Measurements from ENCODE around the gene NELL1.

NELL1 gene

DNA sequence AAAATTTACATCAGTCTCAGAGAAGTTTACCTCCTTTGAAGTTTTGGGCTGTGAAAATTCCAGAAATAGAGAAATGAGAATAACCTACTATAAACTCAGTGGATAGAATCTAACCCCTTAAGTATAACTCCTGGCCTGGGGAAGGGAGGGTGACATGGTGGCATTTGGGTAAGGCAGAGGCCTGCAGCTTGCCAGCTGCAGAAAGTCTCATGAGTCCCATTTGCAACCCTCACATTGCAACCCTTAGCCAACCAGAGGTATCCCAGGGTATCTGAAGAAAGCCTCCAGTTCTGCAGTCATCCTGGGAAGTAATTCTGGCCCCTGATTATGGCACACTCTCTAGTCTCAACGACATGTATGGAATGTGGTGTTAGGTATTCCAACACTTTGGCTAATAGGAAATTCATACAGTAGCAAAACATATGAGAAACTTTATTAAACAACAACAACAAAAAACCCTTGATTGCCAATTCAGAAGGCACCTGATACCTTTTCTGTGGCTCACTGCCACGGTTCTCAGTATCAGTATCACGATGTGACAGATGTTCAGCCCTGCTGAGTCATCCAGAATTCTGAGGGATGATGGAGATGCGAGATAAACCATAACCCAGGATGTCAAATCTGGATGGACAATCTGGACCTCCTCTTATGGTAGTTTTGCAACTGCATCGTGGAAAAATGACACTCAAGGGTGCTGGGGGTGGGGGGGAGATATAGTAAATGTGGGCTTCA, 743.4 kb downstream of the NELL1 start:
- no peak for DNase-seq (ENCODE audit: low read depth in 2 of 2)

DNA sequence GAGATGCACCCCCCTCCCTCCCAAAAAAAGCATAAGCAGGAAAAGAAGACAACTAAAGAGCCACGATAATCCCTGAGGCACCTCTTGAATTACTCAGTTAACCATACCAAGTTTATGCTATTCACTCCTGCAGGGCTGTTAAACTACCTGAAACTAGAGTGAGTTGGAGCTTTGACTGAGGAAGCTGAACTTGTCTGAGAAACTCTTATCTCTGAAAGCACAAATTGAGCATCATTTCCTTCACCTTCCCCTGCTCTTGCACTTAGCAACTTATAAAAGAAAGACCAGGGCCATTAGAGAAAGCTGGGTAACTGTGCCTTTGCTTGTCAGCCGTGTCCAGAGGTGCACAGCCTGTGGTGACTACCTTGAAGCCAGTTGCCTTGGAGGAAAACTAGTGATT, 745.6 kb downstream of the NELL1 start:
- no peak for DNase-seq (ENCODE audit: low read depth in 2 of 2)

DNA sequence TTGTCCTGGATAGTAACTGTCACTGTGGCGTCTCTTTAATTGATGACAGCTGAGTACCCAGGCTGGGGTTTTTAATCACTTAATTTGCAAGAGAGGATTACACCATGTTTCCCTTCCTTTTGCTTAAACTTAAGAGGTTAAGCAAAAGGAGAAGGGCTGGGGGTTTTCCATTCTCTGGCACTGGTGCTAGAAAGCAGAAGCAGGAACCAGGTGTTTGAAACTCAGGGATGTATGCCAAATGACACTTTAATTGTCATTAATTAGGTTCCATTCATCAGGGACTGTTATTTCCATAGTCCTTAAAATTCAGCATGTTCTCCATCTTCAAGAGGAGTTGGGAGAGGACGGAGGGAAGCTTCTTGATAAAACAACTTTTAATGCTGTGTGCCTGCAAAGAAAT, 746.2 kb downstream of the NELL1 start:
- no peak for DNase-seq (ENCODE audit: low read depth in 2 of 2)

GRCh38 chr11:21421711-21422329, 752.4 kb downstream of the NELL1 start:
- no peak for DNase-seq (ENCODE audit: low read depth in 2 of 2)

DNA sequence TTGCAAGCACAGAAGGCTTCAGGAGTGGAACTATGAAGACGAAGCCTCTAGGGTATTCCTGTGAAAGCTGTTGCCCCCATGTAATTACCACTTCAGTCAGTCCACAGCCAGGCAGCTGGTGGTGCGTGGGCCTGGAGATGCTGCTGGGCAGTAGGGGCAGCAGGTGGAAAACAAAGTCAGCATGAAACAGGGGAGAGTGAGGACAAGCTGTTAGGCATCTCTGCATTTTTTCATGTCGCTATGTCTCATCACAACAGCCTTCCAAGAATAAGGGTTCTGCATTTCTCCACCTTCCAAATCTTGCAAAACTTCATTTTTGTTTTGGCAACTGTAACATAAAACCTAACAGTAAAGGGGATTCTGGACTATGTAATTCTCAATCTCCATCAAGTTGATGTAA, 757.5 kb downstream of the NELL1 start:
- DNase-seq (ENCODE audit: low read depth in 2 of 2) = no peak

DNA sequence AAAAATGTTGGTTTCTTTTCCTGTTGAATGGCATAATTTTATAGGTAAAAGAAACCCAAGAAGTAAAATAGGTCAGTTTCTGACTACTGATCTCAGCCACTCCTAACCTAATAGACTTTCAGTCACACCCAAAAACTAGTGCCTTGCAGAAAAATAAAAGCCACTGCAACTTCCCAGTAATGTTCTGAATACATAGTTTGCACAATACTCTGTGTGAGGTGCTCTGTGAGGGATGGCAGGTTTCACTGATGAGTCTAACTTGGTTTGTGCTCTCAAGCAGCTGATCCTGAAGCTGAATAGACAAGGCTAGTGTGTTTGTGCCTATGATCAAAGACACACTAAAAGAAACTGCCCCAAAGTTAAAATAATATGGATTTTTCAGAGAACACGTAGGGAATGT, 758.3 kb downstream of the NELL1 start:
- no peak for DNase-seq (ENCODE audit: low read depth in 2 of 2)

GRCh38 chr11:21428796-21429195, 759.4 kb downstream of the NELL1 start:
- DNase-seq (ENCODE audit: low read depth in 2 of 2) = no peak

GRCh38 chr11:21429401-21429800, 760.0 kb downstream of the NELL1 start:
- no peak for DNase-seq (ENCODE audit: low read depth in 2 of 2)

GRCh38 chr11:21430537-21430936, 761.2 kb downstream of the NELL1 start:
- no peak for DNase-seq (ENCODE audit: low read depth in 2 of 2)

- DNase-seq (ENCODE audit: low read depth in 2 of 2) = no peak
Measured at GRCh38 chr11:21446939-21447590, 777.7 kb downstream of the NELL1 start.

GRCh38 chr11:21447871-21448270, 778.5 kb downstream of the NELL1 start:
- DNase-seq (ENCODE audit: low read depth in 2 of 2) = no peak

DNA sequence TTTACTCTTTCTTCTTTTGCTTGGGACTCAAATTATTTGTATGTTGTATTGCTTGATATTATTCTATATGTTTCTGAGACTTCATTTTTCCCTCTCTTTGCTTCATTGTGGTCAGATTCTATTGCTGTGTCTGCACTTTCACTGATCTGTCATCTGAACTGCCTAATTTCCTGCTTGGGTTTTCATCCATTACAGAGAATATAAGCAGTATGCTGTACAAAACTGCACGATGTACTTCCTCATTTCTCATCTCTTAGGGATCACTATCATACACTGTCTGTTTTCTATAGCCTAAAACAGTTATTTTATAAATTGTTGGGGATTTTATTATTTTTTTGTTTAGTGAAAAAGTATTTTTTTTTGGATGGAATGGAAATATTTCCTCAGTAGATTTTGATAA, 786.8 kb downstream of the NELL1 start:
- no peak for DNase-seq (ENCODE audit: low read depth in 2 of 2)

DNA sequence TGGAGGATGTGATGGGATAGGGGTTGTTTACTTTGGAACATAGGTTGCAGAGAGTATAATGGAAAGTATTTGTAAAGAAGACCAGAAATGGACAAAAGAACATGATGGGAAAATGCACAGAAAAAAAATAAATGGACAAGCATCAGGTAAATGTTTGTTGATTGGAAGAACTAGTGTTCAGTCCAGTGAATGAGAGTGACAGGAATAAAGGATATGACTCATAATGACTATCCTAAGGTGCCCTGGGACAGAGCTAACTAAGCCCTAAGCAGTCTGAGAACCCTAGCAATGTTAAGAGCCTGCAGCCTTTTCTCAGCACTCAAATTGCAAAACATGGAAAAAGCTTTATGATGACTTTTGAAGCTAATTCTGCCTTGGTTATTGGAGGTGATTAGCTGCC, 790.7 kb downstream of the NELL1 start:
- DNase-seq (ENCODE audit: low read depth in 2 of 2) = no peak

DNA sequence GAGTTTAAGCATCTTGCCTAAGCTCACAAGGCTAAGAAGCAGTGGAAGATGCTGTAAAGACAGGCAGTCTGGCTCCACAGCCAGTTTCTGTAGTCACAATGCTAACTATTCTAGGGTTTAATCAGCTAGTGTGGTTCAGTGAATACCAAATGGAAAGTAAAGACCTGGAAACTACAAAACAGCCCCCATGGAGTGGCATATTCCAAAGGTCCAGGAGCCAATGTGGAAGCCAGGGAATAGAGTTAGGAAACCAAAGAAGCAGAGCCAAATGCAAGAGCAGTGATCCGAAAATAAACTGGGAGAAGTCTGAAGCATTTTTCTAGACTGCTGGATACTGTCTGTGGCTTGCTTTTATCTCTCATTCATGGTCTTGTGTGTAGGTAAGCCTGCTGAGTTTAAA, 792.3 kb downstream of the NELL1 start:
- no peak for DNase-seq (ENCODE audit: low read depth in 2 of 2)

DNA sequence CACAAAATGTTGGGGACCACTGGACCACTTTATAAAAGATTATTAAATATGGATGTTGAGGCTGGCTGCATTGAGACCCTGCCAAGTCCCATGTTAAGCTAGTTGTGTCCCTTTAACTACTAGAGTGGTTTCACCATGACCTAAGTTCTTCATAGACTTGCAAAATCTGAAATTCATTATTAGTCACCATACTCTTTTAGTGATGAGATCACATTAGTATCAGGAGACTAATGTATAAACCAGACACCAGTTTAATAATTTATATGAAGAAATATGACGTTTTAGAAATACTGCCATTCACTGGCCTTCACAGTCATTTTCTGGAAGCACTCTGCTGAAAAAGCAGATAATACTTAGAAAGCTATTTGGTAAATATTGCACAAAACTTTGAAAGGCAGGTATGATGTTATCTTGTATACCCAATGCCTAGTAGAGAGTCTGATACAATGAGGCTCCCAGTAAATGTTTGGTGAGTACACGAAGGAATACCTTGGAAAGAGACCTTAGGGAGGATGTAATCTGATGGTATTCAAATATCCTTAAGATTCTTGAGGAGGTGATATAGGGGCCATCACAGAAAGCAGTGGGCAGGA, 795.3 kb downstream of the NELL1 start:
- DNase-seq (ENCODE audit: low read depth in 2 of 2) = no peak

DNA sequence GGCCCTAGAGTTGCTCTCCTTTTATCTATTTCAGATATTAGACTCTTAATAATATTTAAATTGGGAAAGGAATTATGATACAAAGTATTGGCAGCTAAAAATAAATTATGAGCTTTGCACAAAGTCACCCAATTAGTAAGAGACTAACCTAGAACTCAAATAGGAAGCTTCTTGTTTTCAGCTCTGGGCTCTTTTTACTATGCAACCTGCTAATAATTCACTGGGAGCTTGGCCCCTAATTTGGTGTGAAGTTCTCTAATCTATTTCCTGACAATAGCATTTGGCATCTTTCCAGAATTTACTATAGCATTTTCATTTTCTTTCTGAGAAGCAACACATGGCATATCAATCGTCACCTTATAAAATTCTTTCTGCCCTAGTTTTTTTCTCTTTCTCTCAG, 795.8 kb downstream of the NELL1 start:
- DNase-seq (ENCODE audit: low read depth in 2 of 2) = no peak

- DNase-seq (ENCODE audit: low read depth in 2 of 2) = no peak
Measured at GRCh38 chr11:21465920-21466319, 796.5 kb downstream of the NELL1 start.

GRCh38 chr11:21470521-21470920, 801.1 kb downstream of the NELL1 start:
- no peak for DNase-seq (ENCODE audit: low read depth in 2 of 2)

- DNase-seq (ENCODE audit: low read depth in 2 of 2) = no peak
Measured at GRCh38 chr11:21472261-21472660, 802.9 kb downstream of the NELL1 start.

GRCh38 chr11:21474529-21474928, 805.1 kb downstream of the NELL1 start:
- no peak for DNase-seq (ENCODE audit: low read depth in 2 of 2)

DNA sequence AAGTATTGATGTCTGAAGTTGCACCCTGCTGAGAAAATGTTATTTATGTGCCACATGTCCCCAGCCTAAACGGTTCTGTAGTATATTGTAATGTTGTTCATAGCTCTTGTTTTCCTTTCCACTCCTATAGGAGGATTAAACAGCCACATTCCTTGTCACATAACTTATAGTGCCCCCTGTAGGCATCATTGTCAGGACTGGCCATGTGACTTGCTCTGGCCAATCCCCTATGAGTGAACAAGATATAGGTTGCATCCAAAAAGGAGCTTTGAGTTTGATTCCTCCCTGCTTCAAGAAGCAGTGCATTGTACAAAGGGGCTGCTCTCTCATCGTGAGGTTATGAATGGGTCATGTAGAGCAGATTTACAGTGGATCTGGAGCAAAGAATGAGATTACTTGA, 805.9 kb downstream of the NELL1 start:
- no peak for DNase-seq (ENCODE audit: low read depth in 2 of 2)

DNA sequence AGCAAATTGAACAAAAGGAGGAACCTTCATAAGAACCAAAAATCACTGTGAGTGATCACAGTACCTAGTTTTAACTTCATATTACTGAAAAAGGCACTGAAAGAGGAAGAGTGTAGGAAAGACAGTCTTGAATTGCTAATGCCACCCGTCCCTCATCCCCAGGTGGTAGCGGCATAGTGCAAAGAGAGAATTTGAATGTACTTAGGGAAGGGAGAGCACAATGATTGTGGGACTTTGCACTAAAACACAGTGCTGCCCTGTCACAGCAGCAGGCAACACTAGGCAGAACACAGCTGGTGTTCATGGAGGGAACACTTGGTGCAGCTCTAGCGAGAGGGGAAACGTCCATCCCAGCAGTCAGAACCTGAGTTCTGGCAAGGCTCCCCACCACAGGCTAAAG, 807.2 kb downstream of the NELL1 start:
- DNase-seq (ENCODE audit: low read depth in 2 of 2) = no peak

DNA sequence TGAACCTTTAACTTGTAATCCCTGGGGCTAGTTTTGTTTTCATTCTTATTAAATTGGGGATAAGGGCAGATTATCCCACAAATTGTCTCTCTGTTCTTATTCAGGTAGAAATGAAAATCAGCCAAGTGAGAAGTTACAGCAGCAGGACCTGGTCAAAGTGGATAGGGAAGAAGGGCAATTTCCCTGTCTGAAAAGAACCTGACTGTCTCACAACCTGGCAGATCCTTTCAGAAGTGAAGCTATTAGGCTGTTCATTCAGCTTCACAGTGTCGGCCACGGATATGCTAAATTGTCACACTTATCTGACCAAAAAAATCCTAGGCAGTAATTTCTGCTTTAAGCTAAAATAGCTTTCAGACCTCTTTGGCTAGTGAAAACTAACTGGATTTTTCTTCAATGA, 810.9 kb downstream of the NELL1 start:
- no peak for DNase-seq (ENCODE audit: low read depth in 2 of 2)
